Amniotic epithelial cell (primary cell): Measurements from ENCODE around the gene PRPSAP2.
"Not testable (repeated sequence)": the region's sequence is repeated elsewhere in the genome, so short reads cannot be mapped to it uniquely, and the experiment has no call there.

Experiments
- DNase-seq: peaks from one replicate; pipeline ENCODE4 v3.0.0-alpha.2; 2010; ENCODE audit warnings: low read depth

PRPSAP2 gene

GRCh38 chr17:18944646-18945045, 86.7 kb downstream of the PRPSAP2 start:
- DNase-seq = no peak

DNA sequence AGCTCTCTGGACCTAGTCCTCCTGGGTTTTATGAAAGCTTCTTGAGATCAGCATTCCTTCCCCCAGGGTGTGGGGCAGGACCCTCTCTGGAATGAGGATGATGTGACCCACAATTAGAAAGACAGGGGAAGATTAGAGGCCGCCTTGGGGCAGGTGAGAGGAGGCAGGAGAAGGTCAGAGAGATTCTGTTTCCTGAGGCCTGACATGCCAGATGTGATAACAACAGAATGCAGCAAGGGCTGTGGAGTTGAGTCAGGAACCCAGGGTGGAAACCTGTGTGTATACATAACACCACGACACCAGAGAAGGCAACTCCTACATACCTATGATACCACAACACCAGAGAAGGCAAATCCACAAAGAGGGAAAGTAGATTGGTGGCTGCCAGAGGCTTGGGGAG, 88.6 kb downstream of the PRPSAP2 start:
- DNase-seq = peak; percentile 58

DNA sequence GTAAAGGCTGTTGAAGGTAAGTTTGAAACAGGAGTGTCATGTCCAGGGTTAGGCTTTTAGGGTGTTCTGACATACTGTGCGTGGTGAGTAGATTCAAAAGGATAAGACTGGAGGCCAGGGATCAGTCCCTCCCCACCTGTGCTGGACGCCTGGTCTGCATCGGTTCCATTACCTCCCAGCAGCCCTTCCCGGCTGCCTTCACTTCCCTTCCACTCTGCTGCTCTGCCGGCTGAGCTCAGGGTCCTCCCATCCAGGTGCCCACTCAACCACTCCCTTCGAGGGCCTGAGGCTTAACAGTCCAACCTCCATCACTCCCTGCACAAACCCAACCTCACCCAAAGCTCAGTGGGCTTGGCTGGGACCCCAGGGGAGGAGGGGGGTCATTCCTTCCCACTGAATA, 89.9 kb downstream of the PRPSAP2 start:
- DNase-seq = no peak

GRCh38 chr17:18948476-18949006, 90.6 kb downstream of the PRPSAP2 start:
- no peak for DNase-seq

DNA sequence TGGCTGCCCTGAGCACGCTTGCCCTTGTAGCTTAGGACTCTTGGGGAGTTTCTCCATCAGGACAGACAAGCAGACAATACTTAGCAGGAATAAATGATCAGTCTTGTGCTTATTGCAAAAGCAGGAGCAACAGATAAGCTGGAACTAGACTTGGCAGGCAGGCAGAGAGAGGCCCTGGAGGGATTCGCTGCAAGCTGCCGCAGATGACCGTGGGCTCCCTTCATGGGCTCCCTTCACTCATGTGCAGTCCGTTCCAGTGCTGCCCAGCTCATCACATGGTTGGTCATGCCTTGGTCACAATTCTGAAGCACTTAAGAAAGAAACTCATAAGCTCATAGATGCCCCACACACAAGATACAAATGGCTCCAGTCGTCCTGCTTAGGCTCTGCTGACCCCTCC, 91.6 kb downstream of the PRPSAP2 start:
- DNase-seq = peak; percentile 75

DNA sequence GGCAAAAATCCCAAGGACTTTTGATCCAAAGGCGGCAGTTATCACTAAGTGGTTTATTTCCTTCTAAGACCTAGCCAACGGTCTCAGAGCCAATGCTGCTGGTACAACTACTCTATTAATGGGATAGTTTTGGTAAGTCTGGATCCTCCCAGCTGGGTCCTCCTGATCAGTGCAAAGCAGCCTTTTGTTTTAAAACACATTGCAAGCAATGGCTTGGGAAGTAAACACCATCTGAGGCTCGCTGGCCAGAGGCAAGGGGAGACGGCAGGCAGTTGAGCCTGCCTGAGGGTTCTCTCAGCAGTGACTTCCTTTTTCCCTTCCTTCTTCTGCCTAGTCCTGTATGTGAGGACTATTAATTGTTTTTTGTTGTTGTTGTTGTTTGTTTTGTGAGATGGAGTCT, 92.4 kb downstream of the PRPSAP2 start:
- no peak for DNase-seq

DNA sequence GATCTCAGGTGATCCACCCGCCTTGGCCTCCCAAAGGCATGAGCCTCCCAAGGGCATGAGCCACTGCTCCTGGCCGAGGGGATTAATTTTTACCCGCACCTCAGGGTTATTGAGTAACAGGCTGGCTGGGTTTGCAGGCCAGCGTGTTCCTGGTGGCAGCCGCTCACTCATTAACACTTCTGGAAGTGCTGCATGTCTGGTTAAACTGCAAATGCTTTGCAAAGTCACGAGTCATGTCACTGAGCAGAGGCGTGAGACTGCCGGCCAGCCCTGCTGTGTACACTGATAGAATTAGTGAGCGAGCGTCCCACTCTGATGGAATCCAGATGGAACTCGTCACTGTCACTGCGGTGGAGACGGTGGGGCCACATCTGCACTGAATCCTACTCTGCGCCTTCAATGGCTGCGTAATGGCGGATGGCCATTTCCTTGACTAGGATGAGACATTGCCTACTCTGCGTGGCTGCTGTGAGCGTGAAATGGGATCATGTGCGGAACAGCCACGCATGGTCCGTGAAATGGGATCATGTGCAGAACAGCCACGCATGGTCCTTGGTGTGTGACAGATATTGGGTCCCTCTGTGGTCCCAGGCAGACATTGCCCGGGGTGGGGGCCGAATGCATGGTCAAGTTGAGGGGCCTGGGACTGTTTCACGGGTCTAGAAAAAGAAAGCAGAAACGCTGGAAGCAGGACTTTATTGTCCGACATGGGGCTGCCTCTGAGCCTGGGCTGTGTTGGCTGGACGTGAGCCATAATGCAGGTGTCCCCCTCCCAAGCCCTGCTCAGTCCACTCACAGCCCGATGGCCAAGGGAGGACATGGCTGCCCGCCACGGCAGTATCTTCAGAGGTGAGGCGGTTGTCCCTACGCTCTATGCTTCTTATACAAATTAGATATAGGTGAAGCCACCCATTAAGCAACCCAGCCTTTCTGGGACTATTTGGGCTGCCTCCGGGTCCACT, 93.3 kb downstream of the PRPSAP2 start:
- no peak for DNase-seq

DNA sequence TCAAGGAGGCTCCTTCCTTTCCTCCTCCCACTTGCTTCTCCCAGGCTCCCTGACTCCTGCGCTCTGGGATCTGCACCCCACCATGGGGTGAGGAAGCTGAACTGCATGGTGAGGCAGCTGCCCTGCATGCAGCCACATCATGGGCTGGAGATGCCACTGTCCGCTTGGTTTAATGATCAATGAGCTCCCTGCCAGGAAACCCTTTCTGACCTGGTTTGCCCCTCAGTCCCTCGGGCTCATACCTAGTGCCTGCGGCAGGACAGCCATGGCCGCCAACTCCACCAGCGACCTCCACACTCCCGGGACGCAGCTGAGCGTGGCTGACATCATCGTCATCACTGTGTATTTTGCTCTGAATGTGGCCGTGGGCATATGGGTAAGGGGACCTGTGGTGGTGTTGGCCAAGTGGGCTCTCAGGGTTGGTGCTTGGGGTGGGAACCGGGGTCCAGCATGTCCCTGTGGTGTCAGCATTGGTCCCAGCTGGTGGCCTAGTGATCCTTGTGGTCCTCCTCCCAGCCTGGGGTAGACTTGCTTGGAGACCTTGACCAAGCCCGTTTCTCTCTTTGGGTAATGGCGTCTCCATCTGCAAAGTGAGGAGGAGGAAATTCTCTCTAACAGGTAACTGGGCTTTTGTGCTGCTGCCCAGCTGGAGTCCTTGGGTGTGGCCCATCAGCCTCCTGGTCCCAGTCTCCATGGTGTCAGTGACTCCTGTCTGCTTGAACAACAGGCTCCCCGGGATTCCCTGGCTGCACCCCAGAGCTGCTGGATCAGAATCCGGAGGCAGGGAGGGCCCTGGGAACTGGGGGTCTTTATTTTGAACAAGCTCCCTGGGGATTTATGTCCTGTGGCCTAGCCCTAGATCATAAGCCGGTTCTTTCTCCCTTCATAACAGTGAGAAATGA, 94.3 kb downstream of the PRPSAP2 start, which contains the start of gene SLC5A10:
TSS of gene SLC5A10 (plus strand) at position 225 of the 902 bp plus-strand sequence. CDS start at position 266, 41 bp downstream.
- DNase-seq = no peak

GRCh38 chr17:18953231-18953728, 95.3 kb downstream of the PRPSAP2 start:
- no peak for DNase-seq

- no peak for DNase-seq
Observed at GRCh38 chr17:18954321-18954720, 96.4 kb downstream of the PRPSAP2 start.

DNA sequence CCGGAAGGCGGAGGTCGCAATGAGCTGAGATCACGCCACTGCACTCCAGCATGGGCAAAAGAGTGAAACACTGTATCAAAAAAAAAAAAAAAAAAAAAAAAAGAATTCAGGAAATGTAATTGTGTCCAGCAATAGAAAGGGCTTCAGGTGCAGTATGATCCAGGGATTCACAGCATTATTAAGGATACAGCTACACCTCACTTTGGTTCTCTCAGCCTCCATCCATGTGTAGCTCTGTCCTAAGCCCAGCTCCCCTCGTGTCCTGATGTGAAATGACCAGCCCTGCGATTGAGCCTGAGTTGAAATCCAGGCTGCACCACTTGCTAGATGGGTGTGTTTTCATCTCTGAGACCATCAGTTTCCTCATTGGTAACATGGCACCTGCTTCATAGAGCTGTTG, 97.1 kb downstream of the PRPSAP2 start:
- DNase-seq = no peak

- DNase-seq = not testable (repeated sequence)
Observed at GRCh38 chr17:18956021-18956420, 98.1 kb downstream of the PRPSAP2 start.

DNA sequence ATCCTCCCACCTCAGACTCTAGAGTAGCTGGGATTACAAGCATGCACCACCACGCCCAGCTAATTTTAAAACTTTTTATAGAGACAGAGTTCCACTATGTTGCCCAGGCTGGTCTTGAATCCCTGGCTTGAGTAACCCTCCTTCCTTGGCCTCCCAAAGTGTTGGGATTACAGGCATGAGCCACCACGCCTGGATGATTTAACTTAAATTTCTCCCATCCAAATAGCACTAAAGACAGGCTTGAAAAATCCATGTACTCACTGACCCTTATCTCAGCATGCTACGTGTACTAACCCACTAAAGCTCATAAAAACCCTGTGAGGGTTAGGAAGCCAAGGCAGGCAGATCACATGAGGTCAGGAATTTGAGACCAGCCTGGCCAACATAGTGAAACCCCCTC, 98.7 kb downstream of the PRPSAP2 start:
- no peak for DNase-seq

GRCh38 chr17:18957831-18958230, 99.9 kb downstream of the PRPSAP2 start:
- no peak for DNase-seq

DNA sequence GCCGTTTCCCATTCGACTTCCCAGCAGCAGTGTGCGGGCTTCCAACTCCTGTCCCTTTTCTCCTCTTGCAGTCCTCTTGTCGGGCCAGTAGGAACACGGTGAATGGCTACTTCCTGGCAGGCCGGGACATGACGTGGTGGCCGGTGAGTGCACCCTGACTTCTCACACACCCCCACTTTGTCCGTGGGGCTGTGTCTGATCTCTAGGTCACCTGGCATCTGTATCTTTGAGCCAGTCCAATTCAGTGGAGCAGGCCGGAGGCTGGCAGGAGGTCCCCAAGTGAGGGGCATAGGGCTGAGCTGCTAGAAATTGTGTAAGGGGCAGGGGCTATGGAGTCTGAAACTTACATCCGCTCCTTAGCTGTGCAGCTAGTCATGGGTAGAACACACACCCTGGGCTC, 100.7 kb downstream of the PRPSAP2 start:
- no peak for DNase-seq

DNA sequence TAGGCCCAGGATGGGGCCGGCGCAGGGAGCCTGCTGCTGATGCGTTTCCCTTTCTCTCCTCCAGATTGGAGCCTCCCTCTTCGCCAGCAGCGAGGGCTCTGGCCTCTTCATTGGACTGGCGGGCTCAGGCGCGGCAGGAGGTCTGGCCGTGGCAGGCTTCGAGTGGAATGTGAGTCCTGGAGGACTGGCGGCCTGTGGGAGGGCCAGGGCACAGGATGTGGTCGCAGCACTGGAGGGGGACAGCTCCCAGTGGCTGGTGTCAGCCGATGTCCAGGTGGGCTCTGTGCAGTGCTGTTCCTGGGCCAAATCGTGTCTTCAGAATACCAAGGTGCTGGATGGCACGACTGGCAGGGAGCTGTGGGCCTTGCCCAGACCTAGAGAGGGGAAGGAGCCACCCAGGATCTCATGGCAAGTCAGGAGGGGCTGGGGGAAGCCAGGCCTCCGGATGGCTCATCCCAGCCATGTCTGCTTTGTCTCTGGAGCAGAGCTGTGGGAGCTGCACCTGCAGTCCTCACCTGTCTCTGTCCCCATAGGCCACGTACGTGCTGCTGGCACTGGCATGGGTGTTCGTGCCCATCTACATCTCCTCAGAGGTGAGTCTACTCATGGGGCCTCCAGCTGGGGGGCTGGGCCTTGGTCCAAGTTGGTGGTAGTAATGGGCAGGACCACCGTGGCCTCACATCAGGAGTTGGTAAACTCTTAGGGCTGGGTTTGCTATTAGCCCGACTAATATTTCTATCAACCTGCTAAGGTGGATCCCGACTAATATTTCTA, 101.3 kb downstream of the PRPSAP2 start:
- DNase-seq = no peak

DNA sequence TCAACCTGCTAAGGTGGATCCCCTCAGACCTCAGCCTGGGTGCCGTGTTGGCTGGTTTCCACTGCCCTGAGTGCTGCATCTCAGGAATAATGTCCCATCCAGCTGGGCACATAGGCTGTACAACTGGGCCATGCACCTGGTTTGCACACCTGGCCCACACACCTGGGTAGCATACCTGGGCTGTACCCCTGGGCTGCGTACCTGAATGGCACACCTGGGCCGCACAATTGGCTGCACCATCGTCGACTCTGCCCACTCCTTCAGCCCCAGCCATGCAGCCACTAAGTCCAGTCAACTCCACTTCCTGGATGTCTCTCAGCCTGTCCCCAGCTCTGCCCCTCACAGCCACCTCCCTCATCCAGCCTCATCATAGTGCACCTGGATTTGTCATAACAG, 101.9 kb downstream of the PRPSAP2 start:
- no peak for DNase-seq

- no peak for DNase-seq
Observed at GRCh38 chr17:18960241-18960665, 102.3 kb downstream of the PRPSAP2 start.

- DNase-seq = peak; percentile 46
Observed at GRCh38 chr17:18960803-18961511, 103.0 kb downstream of the PRPSAP2 start.

GRCh38 chr17:18961634-18962493, 103.9 kb downstream of the PRPSAP2 start:
- DNase-seq = peak; percentile 60
